Embryonic facial prominence (tissue), 1 donor: ENCODE data around the gene CYLD.

Source experiments
- DNase-seq: peaks from one replicate; pipeline ENCODE4 v3.0.0-alpha.2; 2016; ENCODE audit errors: extremely low spot score

Gene CYLD

GRCh38 chr16:50818380-50818779 lies 76.5 kb downstream of the CYLD start:
- DNase-seq = no peak

GRCh38 chr16:50819706-50820105 lies 77.8 kb downstream of the CYLD start:
- no peak for DNase-seq

- no peak for DNase-seq
Measured at GRCh38 chr16:50820225-50820624, 78.3 kb downstream of the CYLD start.

GRCh38 chr16:50821586-50821985 lies 79.7 kb downstream of the CYLD start:
- no peak for DNase-seq

GRCh38 chr16:50822671-50823070 lies 80.8 kb downstream of the CYLD start:
- no peak for DNase-seq

- DNase-seq = no peak
Measured at GRCh38 chr16:50826797-50827316, 85.0 kb downstream of the CYLD start.

- no peak for DNase-seq
Measured at GRCh38 chr16:50828164-50828702, 86.3 kb downstream of the CYLD start.

GRCh38 chr16:50830698-50831097 lies 88.8 kb downstream of the CYLD start:
- DNase-seq = no peak

- no peak for DNase-seq
Measured at GRCh38 chr16:50831751-50832150, 89.9 kb downstream of the CYLD start.

- DNase-seq = no peak
Measured at GRCh38 chr16:50833929-50834328, 92.0 kb downstream of the CYLD start.

GRCh38 chr16:50834701-50835100 lies 92.8 kb downstream of the CYLD start:
- DNase-seq = no peak

- no peak for DNase-seq
Measured at GRCh38 chr16:50835358-50836060, 93.6 kb downstream of the CYLD start.

- no peak for DNase-seq
Measured at GRCh38 chr16:50836121-50836621, 94.3 kb downstream of the CYLD start.

GRCh38 chr16:50837324-50837723 lies 95.4 kb downstream of the CYLD start:
- DNase-seq = no peak

- no peak for DNase-seq
Measured at GRCh38 chr16:50838165-50838564, 96.3 kb downstream of the CYLD start.

- no peak for DNase-seq
Measured at GRCh38 chr16:50838885-50839284, 97.0 kb downstream of the CYLD start.

GRCh38 chr16:50839356-50839755 lies 97.5 kb downstream of the CYLD start:
- DNase-seq = no peak

GRCh38 chr16:50839920-50840729 lies 98.2 kb downstream of the CYLD start:
- DNase-seq = no peak

- DNase-seq = no peak
Measured at GRCh38 chr16:50841081-50841886, 99.4 kb downstream of the CYLD start.

- DNase-seq = no peak
Measured at GRCh38 chr16:50842013-50842505, 100.2 kb downstream of the CYLD start.

GRCh38 chr16:50842589-50842988 lies 100.7 kb downstream of the CYLD start:
- no peak for DNase-seq
